Fibroblast of pulmonary artery (primary cell): Measurements from ENCODE around the gene HPSE2.

Experiments
- DNase-seq: peaks from one replicate; pipeline ENCODE4 v3.0.0-alpha.2; 2010; ENCODE audit warnings: low read depth
- H3K4me3 ChIP-seq: replicated peaks from 2 replicates; pipeline ENCODE4 v1.5.1; 2011; ENCODE audit warnings: low read depth, mild to moderate bottlenecking, control low read depth, low read length, moderate library complexity
- CTCF ChIP-seq: IDR thresholded peaks from 2 replicates; pipeline ENCODE4 v1.5.1; 2011; ENCODE audit warnings: mild to moderate bottlenecking, control low read depth, low read length, inconsistent platforms; ENCODE audit errors: missing control alignments

The HPSE2 gene

GRCh38 chr10:98589691-98590090, 646.0 kb downstream of the HPSE2 start:
- H3K4me3 ChIP-seq, result no peak overlapping the region
- DNase-seq, result no peak
- no peak for TF ChIP-seq CTCF

- no peak for DNase-seq
- no peak for TF ChIP-seq CTCF
- H3K4me3 ChIP-seq, result no peak overlapping the region
Observed at GRCh38 chr10:98589007-98589406, 646.6 kb downstream of the HPSE2 start.

GRCh38 chr10:98587156-98587837, 648.4 kb downstream of the HPSE2 start:
- no peak overlapping the region for H3K4me3 ChIP-seq
- DNase-seq, result no peak
- TF ChIP-seq CTCF, result no peak

- H3K4me3 ChIP-seq, result no peak overlapping the region
- DNase-seq, result no peak
- no peak for TF ChIP-seq CTCF
Observed at GRCh38 chr10:98586096-98586495, 649.6 kb downstream of the HPSE2 start.

- H3K4me3 ChIP-seq, result no peak overlapping the region
- no peak for TF ChIP-seq CTCF
- DNase-seq, result no peak
Observed at GRCh38 chr10:98582363-98582762, 653.3 kb downstream of the HPSE2 start.

- H3K4me3 ChIP-seq, result no peak overlapping the region
- TF ChIP-seq CTCF, result no peak
- DNase-seq, result no peak
Observed at GRCh38 chr10:98577578-98577977, 658.1 kb downstream of the HPSE2 start.

GRCh38 chr10:98577168-98577567, 658.5 kb downstream of the HPSE2 start:
- no peak for DNase-seq
- no peak for TF ChIP-seq CTCF

More at GRCh38 chr10:98577168-98577567, 658.5 kb downstream of the HPSE2 start:
- no peak overlapping the region for H3K4me3 ChIP-seq
